ENCODE results near the gene CD109. TPM values are rescaled to one million over a fixed set of nuclear protein-coding genes. Genes with fewer than 3 reads are reported as not detected.
"Not testable (repeated sequence)": the region's sequence is repeated elsewhere in the genome, so short reads cannot be mapped to it uniquely, and the experiment has no call there.

The CD109 gene
- total RNA-seq, 1 donor from 2014 or later: 60.2 TPM

- no peak for ATAC-seq
Observed at GRCh38 chr6:73791336-73791735, 95.3 kb downstream of the CD109 start.

GRCh38 chr6:73792738-73793137 lies 96.7 kb downstream of the CD109 start:
- ATAC-seq: no peak

DNA sequence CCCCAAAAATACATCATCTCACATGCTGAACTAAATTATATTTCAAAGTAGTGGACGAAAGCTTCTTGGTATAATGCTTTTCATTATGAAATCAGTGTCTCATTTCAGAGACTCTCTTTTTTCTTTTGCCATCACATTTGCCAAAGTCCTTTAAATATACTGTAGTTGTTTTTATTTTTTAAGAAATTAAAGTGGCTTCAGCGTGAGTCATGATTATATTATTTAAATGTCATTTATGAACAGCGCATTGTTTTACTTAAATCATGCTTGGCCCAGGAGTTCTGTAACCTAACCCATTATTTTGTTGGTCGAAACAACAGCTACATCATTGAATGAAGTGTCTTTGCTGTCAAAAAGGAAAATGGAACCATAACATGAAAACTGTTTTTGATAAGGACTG lies 100.9 kb downstream of the CD109 start:
- no peak for ATAC-seq

DNA sequence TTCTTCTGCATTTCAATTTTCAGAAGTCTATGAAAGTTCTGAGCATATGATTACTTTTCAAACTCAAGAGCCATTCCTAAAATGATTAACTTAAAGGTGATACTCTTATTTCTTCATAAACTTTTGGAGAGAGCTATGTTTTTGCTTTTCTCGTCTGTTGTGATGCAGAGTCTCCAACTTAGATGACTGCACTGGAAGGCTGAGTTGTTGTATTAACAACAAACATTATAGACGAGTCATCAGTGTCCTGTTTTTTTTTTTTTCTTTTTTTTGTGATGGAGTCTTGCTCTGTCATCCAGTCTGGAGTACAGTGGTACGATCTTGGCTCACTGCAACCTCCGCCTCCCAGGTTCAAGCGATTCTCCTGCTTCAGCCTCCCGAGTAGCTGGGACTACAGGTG lies 101.9 kb downstream of the CD109 start:
- no peak for ATAC-seq

DNA sequence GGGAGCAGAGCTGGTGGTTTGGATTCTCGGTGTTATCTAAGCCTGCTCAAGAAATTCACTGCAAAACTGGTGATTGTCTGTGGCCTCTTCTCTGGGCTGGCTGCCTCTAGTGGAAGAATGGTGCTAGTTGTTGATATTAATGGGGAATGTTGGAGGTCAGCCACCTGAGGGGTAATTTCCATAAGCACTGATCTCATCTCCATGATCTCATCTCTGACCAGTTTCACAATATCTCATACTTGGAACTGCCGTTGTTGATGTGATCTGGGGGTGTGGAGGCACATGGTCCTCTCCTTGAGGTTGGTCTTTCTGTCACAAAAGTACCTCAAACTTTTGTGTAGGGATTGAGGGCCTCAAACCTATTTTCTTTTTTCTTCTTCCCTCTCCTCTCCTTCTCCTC lies 102.6 kb downstream of the CD109 start:
- peak; percentile 55 for ATAC-seq

DNA sequence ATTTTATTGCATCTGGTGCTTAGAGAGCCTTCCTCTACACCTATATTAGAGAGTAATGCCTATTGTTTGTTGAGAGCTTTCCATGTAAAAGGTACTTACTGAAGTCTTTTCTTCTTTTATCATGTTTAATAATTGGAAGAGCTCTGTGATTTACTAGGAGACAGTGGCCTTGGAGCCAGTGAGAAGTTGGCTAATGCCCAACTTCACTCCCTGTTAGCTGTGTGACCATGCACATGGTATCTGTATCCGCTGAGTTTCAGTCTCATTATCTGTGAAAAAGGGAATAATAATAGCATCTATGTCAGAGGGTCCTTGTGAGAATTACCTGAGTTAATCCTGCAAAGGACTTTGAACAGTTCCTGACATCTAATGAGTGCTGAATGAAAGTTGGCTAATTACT lies 105.0 kb downstream of the CD109 start:
- no peak for ATAC-seq

DNA sequence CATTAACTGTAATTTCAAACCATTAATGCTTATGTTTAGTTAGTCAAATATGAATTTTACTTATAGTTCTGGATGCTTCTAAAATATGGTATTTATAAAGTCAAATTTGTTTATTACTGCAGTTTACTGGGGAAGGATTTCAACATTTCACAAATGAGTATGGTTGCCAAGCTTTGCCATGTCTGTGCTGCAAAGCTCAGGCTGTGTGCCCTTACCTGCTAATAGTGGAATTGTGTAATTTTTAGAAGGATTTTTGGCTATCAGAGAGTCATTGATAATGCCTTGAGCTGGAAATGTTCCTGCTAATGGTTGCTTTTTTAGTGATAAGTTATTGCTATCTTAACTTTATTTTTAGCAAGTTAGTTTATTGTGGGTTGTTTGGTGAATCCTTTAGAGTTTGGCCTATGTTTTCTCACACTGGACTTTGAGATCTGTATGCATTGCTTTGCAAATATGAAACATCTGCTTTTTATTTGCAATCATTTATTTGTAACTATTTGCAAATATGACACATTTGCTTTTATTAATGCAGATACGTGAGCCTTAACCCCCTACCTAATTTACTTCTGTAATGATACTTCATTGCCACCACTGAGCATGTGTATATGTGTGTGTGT lies 105.8 kb downstream of the CD109 start:
- no peak for ATAC-seq

- ATAC-seq: no peak
Observed at GRCh38 chr6:73802366-73802765, 106.4 kb downstream of the CD109 start.

DNA sequence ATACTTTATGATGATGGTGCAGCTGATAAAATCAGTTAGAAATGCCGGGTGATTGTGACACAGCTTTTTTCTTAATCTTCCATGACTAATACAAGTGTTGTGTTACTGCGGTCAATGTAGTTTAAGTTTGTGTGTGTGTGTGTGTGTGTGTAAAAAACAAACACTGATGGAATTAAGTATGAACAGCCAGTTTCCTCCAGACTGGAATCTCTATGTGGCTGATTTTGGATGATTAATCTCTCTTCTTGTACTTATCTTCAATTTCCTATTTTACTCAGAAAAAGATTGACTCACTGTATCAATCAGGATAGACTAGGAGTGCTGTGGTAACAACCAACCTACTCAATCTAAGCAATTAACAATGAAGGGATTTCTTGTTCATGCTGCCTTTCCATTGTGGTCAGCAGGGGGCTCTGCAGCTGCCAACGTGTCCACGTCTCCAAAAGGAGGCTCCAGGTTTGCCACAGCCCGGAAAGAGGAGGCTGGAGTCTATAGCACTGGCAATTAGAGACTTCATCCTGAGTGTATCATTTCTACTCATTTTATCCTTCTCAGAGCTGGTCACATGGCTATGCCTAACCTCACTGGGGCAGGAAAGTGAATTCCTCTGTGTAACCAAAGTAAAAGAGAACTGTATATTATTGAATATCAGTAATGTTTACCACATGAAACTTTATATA lies 107.7 kb downstream of the CD109 start:
- ATAC-seq: peak; percentile 20

DNA sequence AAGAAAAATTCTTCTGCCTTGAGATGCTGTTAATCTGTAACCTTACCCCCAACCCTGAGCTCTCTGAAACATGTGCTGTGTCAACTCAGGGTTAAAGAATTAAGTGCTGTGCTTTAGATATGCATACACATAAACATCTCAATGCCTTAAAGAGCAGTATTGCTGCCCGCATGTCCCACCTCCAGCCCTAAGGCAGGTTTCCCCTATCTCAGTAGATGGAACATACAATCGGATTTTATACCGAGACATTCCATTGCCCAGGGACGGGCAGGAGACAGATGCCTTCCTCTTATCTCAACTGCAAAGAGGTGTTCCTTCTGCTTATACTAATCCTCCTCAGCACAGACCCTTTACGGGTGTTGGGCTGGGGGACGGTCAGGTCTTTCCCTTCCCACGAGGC lies 109.2 kb downstream of the CD109 start:
- not testable (repeated sequence) for ATAC-seq

GRCh38 chr6:73805982-73806381 lies 110.0 kb downstream of the CD109 start:
- not testable (repeated sequence) for ATAC-seq

- ATAC-seq: no peak
Observed at GRCh38 chr6:73811706-73812105, 115.7 kb downstream of the CD109 start.

DNA sequence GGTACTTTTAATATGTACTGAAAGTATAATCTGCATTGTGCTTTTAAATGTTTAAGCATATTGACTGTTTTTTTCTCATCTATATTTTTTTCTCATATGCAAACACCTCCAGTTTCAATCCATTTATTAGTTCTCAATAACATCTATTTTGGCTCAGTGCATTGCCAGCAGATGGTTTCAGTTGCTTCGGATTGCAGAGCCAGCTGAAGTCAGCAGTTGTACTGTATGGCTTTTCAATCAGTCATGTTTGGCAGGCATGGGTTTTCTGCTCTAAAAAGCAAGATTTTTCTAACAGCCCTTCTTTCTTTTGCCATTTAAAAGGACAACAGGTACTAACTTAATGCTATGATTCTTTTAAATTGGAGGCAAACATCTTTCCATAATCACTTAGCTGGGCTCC lies 121.2 kb downstream of the CD109 start:
- ATAC-seq: no peak

DNA sequence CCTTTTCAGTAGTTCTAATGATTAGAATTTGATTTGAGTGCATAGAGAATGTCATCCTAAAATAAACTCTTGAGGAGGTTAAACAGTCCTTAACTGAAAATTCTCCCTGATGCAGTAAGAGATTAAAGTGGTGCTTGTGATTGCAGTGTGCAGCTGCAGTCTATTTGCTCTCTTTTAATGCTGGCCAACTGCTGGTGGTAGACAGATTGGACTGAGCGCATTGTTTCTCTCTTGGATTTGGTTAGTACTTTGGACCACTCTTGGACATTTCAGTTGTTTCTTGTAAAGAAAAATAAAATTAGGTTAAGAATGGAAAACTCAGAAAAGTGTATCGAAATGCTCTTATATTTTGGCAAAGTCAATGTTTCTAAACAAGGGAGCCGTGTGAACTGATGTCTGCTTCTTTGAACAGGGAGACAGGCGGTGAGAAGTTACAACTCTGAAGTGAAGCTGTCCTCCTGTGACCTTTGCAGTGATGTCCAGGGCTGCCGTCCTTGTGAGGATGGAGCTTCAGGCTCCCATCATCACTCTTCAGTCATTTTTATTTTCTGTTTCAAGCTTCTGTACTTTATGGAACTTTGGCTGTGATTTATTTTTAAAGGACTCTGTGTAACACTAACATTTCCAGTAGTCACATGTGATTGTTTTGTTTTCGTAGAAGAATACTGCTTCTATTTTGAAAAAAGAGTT lies 127.2 kb downstream of the CD109 start:
- ATAC-seq: no peak

GRCh38 chr6:73823832-73824231 lies 127.8 kb downstream of the CD109 start:
- ATAC-seq: no peak

- ATAC-seq: no peak
Observed at GRCh38 chr6:73826571-73826970, 130.6 kb downstream of the CD109 start.

- no peak for ATAC-seq
Observed at GRCh38 chr6:73830119-73830518, 134.1 kb downstream of the CD109 start.

GRCh38 chr6:73832313-73832712 lies 136.3 kb downstream of the CD109 start:
- no peak for ATAC-seq

DNA sequence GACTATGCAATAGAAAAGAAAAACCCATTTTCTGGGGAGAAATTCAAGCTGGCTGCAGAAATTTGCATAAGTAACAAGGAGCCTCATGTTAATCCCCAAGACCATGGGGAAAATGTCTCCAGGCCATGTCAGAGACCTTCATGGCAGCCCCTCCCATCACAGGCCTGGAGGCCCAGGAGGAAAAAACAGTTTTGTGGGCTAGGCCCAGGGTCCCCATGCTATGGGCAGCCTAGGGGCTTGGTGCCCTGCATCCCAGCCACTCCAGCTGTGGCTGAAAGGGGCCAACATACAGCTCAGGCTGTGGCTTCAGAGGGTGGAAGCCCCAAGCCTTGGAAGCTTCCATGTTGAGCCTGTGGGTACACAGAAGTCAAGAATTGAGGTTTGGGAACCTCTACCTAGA lies 148.7 kb downstream of the CD109 start:
- not testable (repeated sequence) for ATAC-seq

DNA sequence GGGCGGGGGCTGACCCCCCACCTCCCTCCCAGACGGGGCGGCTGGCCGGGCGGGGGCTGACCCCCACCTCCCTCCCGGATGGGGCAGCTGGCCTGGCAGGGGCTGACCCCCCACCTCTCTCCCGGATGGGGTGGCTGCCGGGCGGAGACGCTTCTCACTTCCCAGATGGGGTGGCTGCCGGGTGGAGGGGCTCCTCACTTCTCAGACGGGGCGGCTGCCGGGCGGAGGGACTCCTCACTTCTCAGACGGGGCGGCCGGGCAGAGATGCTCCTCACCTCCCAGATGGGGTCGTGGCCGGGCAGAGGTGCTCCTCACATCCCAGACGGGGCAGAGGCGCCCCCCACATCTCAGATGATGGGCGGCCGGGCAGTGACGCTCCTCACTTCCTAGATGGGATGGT lies 155.0 kb downstream of the CD109 start:
- not testable (repeated sequence) for ATAC-seq

DNA sequence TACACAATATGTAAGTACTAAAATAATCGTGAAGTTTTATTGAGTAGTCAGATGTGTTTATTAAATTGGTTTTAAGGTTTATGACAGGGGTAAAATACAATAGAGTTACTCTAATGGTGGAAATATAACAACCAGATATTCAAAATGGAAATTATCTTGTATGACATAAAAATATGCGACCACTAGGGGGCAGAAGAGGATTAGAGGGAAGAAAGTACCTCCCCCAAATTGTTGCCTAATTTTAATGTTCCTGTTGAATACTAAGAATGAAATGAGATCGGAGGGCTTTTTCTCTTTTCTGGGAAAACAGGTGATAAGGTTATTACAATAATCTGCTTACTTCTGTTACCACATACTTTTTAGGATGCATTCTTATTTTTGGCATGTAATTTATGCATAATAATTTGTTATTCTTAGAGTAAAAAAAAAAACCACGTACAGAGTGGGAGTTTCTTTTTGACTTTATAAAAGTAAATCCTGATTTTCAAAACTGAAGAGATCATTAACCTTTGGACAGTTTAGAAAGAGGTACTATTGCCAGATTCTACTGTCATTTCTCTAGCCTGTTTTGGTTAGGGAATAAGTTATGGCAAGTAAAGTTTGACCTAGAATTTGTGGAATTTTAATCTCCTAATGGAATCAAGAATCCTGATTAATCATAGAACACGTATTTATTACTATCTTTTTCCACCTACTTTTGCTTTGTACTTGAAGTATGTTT lies 159.2 kb downstream of the CD109 start:
- ATAC-seq: peak; percentile 47

- peak; percentile 35 for ATAC-seq
Observed at GRCh38 chr6:73857341-73857890, 161.4 kb downstream of the CD109 start.

GRCh38 chr6:73858376-73858775 lies 162.4 kb downstream of the CD109 start:
- no peak for ATAC-seq
